Measurements from ENCODE around the gene KREMEN1. TPM values are rescaled to one million over a fixed set of nuclear protein-coding genes. Genes with fewer than 3 reads are reported as not detected.

KREMEN1 gene
- total RNA-seq, 4 donors from 2014 or later = 7.5 to 35.8 (median 15.4) TPM

- intact Hi-C loops (cut with DNase I; ENCODE audit: low total_unique reads) (no loop called here), in situ Hi-C loops (cut with MboI; ENCODE audit: low sequenced_read_pairs in 4 of 4) (no loop called here)
- H3K4me3 ChIP-seq = no peak within 1 kb of the TSS
- no peak for ATAC-seq
- no peak for DNase-seq
- peaks cover 18 to 20% of the 10 kb centered on the region in 2 donors for H3K4me1 ChIP-seq
- no peaks in the 10 kb centered on the region for H3K9me3 ChIP-seq
- TF ChIP-seq CTCF (IDR thresholded peaks at IDR 0.05 in 4 of 5, conservative IDR thresholded peaks at IDR 0.05 in 1 of 5) (no peak), POLR2A (IDR thresholded peaks at IDR 0.05) (no peak)
- no peaks in the 10 kb centered on the region for H3K36me3 ChIP-seq
- H3K27ac ChIP-seq = peak within 1 kb of the TSS in 1 of 4 donors; percentile 10
- no peaks in the 10 kb centered on the region for H3K27me3 ChIP-seq
Observed at GRCh38 chr22:29061773-29062172, 11.1 kb upstream of the KREMEN1 start, which contains the start of gene C22orf31. TSS of gene C22orf31 (minus strand) at chr22:29061831. CDS start at chr22:29061792, 39 bp downstream.

- H3K4me1 ChIP-seq = peaks cover 18 to 20% of the 10 kb centered on the region in 2 donors
- DNase-seq = no peak
- H3K4me3 ChIP-seq = no peak overlapping the region
- H3K36me3 ChIP-seq = no peaks in the 10 kb centered on the region
- H3K27ac ChIP-seq = peak overlapping the region in 1 of 4 donors; percentile 10
- in situ Hi-C loops (cut with MboI; ENCODE audit: low sequenced_read_pairs in 4 of 4) = no loop called here
- H3K9me3 ChIP-seq = no peaks in the 10 kb centered on the region
- no peaks in the 10 kb centered on the region for H3K27me3 ChIP-seq
- intact Hi-C loops (cut with DNase I; ENCODE audit: low total_unique reads) = no loop called here
- no peak for ATAC-seq
- no peak for TF ChIP-seq CTCF (IDR thresholded peaks at IDR 0.05 in 4 of 5, conservative IDR thresholded peaks at IDR 0.05 in 1 of 5)
- no peak for TF ChIP-seq POLR2A (IDR thresholded peaks at IDR 0.05)
Observed at GRCh38 chr22:29062286-29062821, 10.5 kb upstream of the KREMEN1 start.

DNA sequence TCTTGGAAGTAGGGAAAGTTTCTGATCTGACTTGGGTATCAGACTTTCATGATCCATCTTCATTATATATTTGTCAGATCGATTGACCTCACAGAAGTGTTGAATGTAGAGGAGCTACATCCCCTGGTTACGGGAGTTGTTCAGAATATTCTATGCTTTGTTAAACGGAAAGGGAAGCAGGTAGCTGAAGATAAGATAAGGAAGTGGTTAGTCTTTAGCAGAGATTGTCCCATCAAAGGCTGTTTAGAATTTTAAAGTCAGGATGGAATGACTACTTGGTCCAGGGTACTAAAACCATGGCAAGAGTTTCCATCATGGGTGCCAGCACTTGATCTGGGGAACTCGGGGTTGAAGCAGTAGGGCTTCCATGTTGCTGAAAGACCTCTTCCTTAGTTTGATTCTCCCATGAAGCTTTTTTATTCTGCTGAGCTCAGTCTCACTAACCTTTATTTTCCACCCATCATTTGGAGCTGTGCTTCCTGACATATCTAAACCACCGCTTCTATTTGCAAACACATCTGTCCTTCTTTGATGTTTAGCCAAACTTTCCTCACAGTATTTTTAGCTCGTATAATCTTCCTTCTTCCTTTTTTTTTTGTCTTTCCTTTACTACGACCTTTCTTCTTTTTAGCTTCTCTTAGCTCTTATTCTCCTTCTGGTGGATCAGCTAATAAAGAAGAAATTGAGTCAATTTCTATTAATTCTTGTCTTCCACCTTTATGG, 7.2 kb upstream of the KREMEN1 start:
- no peaks in the 10 kb centered on the region for H3K9me3 ChIP-seq
- DNase-seq (no peak), ATAC-seq (no peak)
- peaks cover 16 to 26% of the 10 kb centered on the region in 2 donors for H3K4me1 ChIP-seq
- no peaks in the 10 kb centered on the region for H3K36me3 ChIP-seq
- H3K27ac ChIP-seq = no peak overlapping the region
- TF ChIP-seq CTCF (IDR thresholded peaks at IDR 0.05 in 4 of 5, conservative IDR thresholded peaks at IDR 0.05 in 1 of 5) = no peak
- no peak for TF ChIP-seq POLR2A (IDR thresholded peaks at IDR 0.05)
- intact Hi-C loops (cut with DNase I; ENCODE audit: low total_unique reads) = no loop called here
- no peak overlapping the region for H3K4me3 ChIP-seq
- in situ Hi-C loops (cut with MboI; ENCODE audit: low sequenced_read_pairs in 4 of 4) = no loop called here
- no peaks in the 10 kb centered on the region for H3K27me3 ChIP-seq

- H3K4me1 ChIP-seq = peaks cover 22 to 39% of the 10 kb centered on the region in 2 donors
- H3K27ac ChIP-seq = peak overlapping the region in 3 of 4 donors; percentile 8 to 30 (median 26)
- no peaks in the 10 kb centered on the region for H3K9me3 ChIP-seq
- no peaks in the 10 kb centered on the region for H3K36me3 ChIP-seq
- ATAC-seq (no peak), DNase-seq (no peak)
- in situ Hi-C loops (cut with MboI; ENCODE audit: low sequenced_read_pairs in 4 of 4) (no loop called here), intact Hi-C loops (cut with DNase I; ENCODE audit: low total_unique reads) (no loop called here)
- no peak for TF ChIP-seq CTCF (IDR thresholded peaks at IDR 0.05 in 4 of 5, conservative IDR thresholded peaks at IDR 0.05 in 1 of 5)
- TF ChIP-seq POLR2A (IDR thresholded peaks at IDR 0.05) = no peak
- no peak overlapping the region for H3K4me3 ChIP-seq
- no peaks in the 10 kb centered on the region for H3K27me3 ChIP-seq
Observed at GRCh38 chr22:29069463-29069862, 3.4 kb upstream of the KREMEN1 start.
